Mesothelial cell of epicardium (in vitro differentiated cells): ENCODE results near the gene CTDNEP1. TPM values are rescaled to one million over a fixed set of nuclear protein-coding genes. Genes with fewer than 3 reads are reported as not detected.

Source experiments
- DNase-seq, 2 experiments: peaks; one replicate each; pipeline ENCODE4 v3.0.0; 2021; ENCODE audit warnings: low spot score in 2 of 2; ENCODE audit not compliant: unreplicated experiment in 2 of 2
- H3K27ac Mint-ChIP-seq: 2 replicates; pipeline ENCODE4 v1.8.0; 2021; ENCODE audit warnings: mixed read lengths
- H3K27me3 Mint-ChIP-seq: 2 replicates; pipeline ENCODE4 v1.8.0; 2021; ENCODE audit warnings: low read depth, mixed read lengths
- H3K36me3 Mint-ChIP-seq: 2 replicates; pipeline ENCODE4 v1.8.0; 2021; ENCODE audit warnings: mixed read lengths
- H3K4me1 Mint-ChIP-seq: 2 replicates; pipeline ENCODE4 v1.8.0; 2021; ENCODE audit warnings: mixed read lengths
- H3K4me3 Mint-ChIP-seq: 2 replicates; pipeline ENCODE4 v1.8.0; 2021; ENCODE audit warnings: mild to moderate bottlenecking, moderate library complexity, mixed read lengths
- H3K9me3 Mint-ChIP-seq: 2 replicates; pipeline ENCODE4 v1.8.0; 2021; ENCODE audit warnings: mixed read lengths
- total RNA-seq: library from RNA; stranded (reverse); gene quantifications from 3 replicates; pipeline ENCODE4 v1.2.1, GENCODE V29; 2021
- TF ChIP-seq, protein P1 (sequence below): fragments of 200-600 bp; sonication (generic); IDR thresholded peaks from one replicate; pipeline ENCODE4 v1.5.0; 2021; ENCODE audit warnings: antibody characterized with exemption; ENCODE audit not compliant: unreplicated experiment

Gene CTDNEP1
- total RNA-seq, 1 donor from 2014 or later = 130 TPM

GRCh38 chr17:7218166-7218565, 33.4 kb downstream of the CTDNEP1 start:
- H3K27ac Mint-ChIP-seq = peak overlapping the region; percentile 72
- H3K9me3 Mint-ChIP-seq = no peaks in the 10 kb centered on the region
- no peaks in the 10 kb centered on the region for H3K36me3 Mint-ChIP-seq
- TF ChIP-seq, protein P1, sequence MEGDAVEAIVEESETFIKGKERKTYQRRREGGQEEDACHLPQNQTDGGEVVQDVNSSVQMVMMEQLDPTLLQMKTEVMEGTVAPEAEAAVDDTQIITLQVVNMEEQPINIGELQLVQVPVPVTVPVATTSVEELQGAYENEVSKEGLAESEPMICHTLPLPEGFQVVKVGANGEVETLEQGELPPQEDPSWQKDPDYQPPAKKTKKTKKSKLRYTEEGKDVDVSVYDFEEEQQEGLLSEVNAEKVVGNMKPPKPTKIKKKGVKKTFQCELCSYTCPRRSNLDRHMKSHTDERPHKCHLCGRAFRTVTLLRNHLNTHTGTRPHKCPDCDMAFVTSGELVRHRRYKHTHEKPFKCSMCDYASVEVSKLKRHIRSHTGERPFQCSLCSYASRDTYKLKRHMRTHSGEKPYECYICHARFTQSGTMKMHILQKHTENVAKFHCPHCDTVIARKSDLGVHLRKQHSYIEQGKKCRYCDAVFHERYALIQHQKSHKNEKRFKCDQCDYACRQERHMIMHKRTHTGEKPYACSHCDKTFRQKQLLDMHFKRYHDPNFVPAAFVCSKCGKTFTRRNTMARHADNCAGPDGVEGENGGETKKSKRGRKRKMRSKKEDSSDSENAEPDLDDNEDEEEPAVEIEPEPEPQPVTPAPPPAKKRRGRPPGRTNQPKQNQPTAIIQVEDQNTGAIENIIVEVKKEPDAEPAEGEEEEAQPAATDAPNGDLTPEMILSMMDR = no peak
- no peaks in the 10 kb centered on the region for H3K27me3 Mint-ChIP-seq
- peak overlapping the region; percentile 92 for H3K4me3 Mint-ChIP-seq
- peaks cover 64% of the 10 kb centered on the region for H3K4me1 Mint-ChIP-seq
- DNase-seq = no peak

- Mint-ChIP-seq H3K36me3 (no peaks in the 10 kb centered on the region), H3K27me3 (no peaks in the 10 kb centered on the region), H3K27ac (peak overlapping the region; percentile 93), H3K4me3 (peak overlapping the region; percentile 92), H3K4me1 (peaks cover 66% of the 10 kb centered on the region), H3K9me3 (no peaks in the 10 kb centered on the region)
- DNase-seq = peak in 1 of 2 experiments; percentile 52
- TF ChIP-seq, protein P1 = no peak
Measured at GRCh38 chr17:7217113-7217987, 34.2 kb downstream of the CTDNEP1 start.

GRCh38 chr17:7216242-7217112, 35.1 kb downstream of the CTDNEP1 start:
- Mint-ChIP-seq H3K4me1 (peaks cover 73% of the 10 kb centered on the region), H3K4me3 (peak overlapping the region; percentile 59), H3K36me3 (no peaks in the 10 kb centered on the region), H3K9me3 (no peaks in the 10 kb centered on the region), H3K27me3 (no peaks in the 10 kb centered on the region), H3K27ac (peak overlapping the region; percentile 93)
- DNase-seq = no peak
- TF ChIP-seq, protein P1 = no peak

DNA sequence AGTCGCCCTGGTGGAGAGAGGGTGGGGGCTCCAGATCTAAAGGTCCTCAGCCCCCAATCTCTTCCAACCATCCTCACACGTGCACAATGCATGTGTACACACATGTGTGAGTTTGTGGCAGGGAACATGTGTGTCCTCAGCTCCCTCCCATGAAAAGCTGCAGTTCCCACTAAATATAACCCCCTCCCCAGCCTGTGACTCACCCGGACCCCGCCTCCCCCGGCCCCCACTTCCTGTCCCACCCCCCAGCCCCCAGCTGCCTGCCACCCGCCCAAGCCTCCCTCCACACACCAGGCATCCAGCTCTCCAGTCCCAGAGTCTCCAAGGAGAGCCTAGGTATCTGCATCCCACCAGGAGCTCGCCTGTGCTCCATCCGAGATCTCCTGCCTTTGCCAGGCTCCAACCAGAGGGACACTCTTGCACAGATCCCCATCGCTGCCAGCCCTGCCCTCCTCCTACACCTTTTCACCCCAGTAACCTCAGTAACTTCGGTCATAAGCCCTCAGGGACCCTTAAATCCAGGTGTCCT, 35.8 kb downstream of the CTDNEP1 start:
- H3K4me1 Mint-ChIP-seq = peaks cover 74% of the 10 kb centered on the region
- peak overlapping the region; percentile 92 for H3K4me3 Mint-ChIP-seq
- no peaks in the 10 kb centered on the region for H3K9me3 Mint-ChIP-seq
- H3K27ac Mint-ChIP-seq = peak overlapping the region; percentile 98
- TF ChIP-seq, protein P1 = no peak
- no peaks in the 10 kb centered on the region for H3K36me3 Mint-ChIP-seq
- H3K27me3 Mint-ChIP-seq = no peaks in the 10 kb centered on the region
- no peak for DNase-seq

- TF ChIP-seq, protein P1 = no peak
- Mint-ChIP-seq H3K27me3 (no peaks in the 10 kb centered on the region), H3K4me3 (peak overlapping the region; percentile 92), H3K36me3 (no peaks in the 10 kb centered on the region), H3K4me1 (peaks cover 74% of the 10 kb centered on the region), H3K9me3 (no peaks in the 10 kb centered on the region), H3K27ac (peak overlapping the region; percentile 98)
- DNase-seq = no peak
Measured at GRCh38 chr17:7215136-7215638, 36.3 kb downstream of the CTDNEP1 start.
